Measurements from ENCODE around the gene LMTK2. TPM values are rescaled to one million over a fixed set of nuclear protein-coding genes. Genes with fewer than 3 reads are reported as not detected.

The LMTK2 gene
- total and polyA plus RNA-seq, 2 donors (not counting 1 experiment from before 2014, with no cell fraction given): 4.9 to 13.1 TPM

GRCh38 chr7:98248156-98248555 lies 141.5 kb downstream of the LMTK2 start:
- DNase-seq (no peak), ATAC-seq (ENCODE audit: low read depth) (no peak)
- Mint-ChIP-seq H3K27ac (no peak overlapping the region), H3K9me3 (ENCODE audit: insufficient read depth) (no peaks in the 10 kb centered on the region), H3K4me3 (no peak overlapping the region), H3K27me3 (no peaks in the 10 kb centered on the region), H3K4me1 (peaks cover 31% of the 10 kb centered on the region)
- Histone ChIP-seq H3K9ac (ENCODE audit: low read length) (no peak overlapping the region), H4K20me1 (ENCODE audit: control insufficient read depth, insufficient read depth, low read length, poor library complexity, severe bottlenecking) (peaks cover 53% of the 10 kb centered on the region), H3K27me3 (replicated peaks in 1 of 4; ENCODE audit: control extremely low read depth in 1 of 4, control insufficient read depth in 3 of 4, insufficient read depth in 4 of 4, low read length in 3 of 4) (no peaks in the 10 kb centered on the region), H3K4me2 (replicated peaks; ENCODE audit: low read depth, low read length, poor library complexity, severe bottlenecking) (no peak overlapping the region), H3K9me3 (ENCODE audit: control extremely low read depth in 1 of 3, control insufficient read depth in 2 of 3, insufficient read depth in 1 of 3, low read length in 2 of 3) (no peaks in the 10 kb centered on the region), H2AFZ (ENCODE audit: insufficient read depth, low read depth, low read length, poor library complexity, severe bottlenecking) (no peak overlapping the region), H3K79me2 (ENCODE audit: control insufficient read depth, insufficient read depth, low read length) (peaks cover 67% of the 10 kb centered on the region), H3K27ac (ENCODE audit: low read length in 2 of 2) (no peak overlapping the region), H3K36me3 (replicated peaks in 1 of 2; ENCODE audit: control extremely low read depth in 1 of 2, control insufficient read depth in 1 of 2, extremely low read depth in 1 of 2, insufficient read depth in 2 of 2, low read length in 1 of 2) (peaks cover 0 to 46% of the 10 kb centered on the region in 2 experiments), H3K4me3 (ENCODE audit: control extremely low read depth in 1 of 5, extremely low read depth in 1 of 5, insufficient read depth in 1 of 5, low read depth in 2 of 5, low read length in 4 of 5) (no peak overlapping the region), H3K4me1 (ENCODE audit: control insufficient read depth in 2 of 2, insufficient read depth in 2 of 2, low read length in 2 of 2) (peaks cover 22 to 37% of the 10 kb centered on the region in 2 donors)
- WGBS (ENCODE audit: insufficient coverage): 96% methylated on average over 11 of the region's 12 CpGs
- POLR2A ChIA-PET: no interaction called here
- intact Hi-C loops (cut with micrococcal nuclease): no loop called here
- CTCF ChIA-PET: no interaction called here
- TF ChIP-seq CTCF (IDR thresholded peaks at IDR 0.05) (no peak), EZH2 (IDR thresholded peaks at IDR 0.05; ENCODE audit: borderline replicate concordance, insufficient read depth, low read depth, low read length, poor library complexity, severe bottlenecking) (no peak)

- H3K4me3 ChIP-seq (ENCODE audit: control extremely low read depth in 1 of 5, extremely low read depth in 1 of 5, insufficient read depth in 1 of 5, low read depth in 2 of 5, low read length in 4 of 5): no peak overlapping the region
- H3K9me3 ChIP-seq (ENCODE audit: control extremely low read depth in 1 of 3, control insufficient read depth in 2 of 3, insufficient read depth in 1 of 3, low read length in 2 of 3): no peaks in the 10 kb centered on the region
- no peak overlapping the region for H3K9ac ChIP-seq (ENCODE audit: low read length)
- H3K27ac ChIP-seq (ENCODE audit: low read length in 2 of 2): peak overlapping the region in 1 of 2 donors; percentile 1
- H3K4me3 Mint-ChIP-seq: peak overlapping the region; percentile 47
- H2AFZ ChIP-seq (ENCODE audit: insufficient read depth, low read depth, low read length, poor library complexity, severe bottlenecking): no peak overlapping the region
- peaks cover 44% of the 10 kb centered on the region for H4K20me1 ChIP-seq (ENCODE audit: control insufficient read depth, insufficient read depth, low read length, poor library complexity, severe bottlenecking)
- no peaks in the 10 kb centered on the region for H3K9me3 Mint-ChIP-seq (ENCODE audit: insufficient read depth)
- intact Hi-C loops (cut with micrococcal nuclease): no loop called here
- POLR2A ChIA-PET: no interaction called here
- no peaks in the 10 kb centered on the region for H3K27me3 ChIP-seq (replicated peaks in 1 of 4; ENCODE audit: control extremely low read depth in 1 of 4, control insufficient read depth in 3 of 4, insufficient read depth in 4 of 4, low read length in 3 of 4)
- H3K27me3 Mint-ChIP-seq: no peaks in the 10 kb centered on the region
- H3K4me2 ChIP-seq (replicated peaks; ENCODE audit: low read depth, low read length, poor library complexity, severe bottlenecking): no peak overlapping the region
- TF ChIP-seq CTCF (IDR thresholded peaks at IDR 0.05): no peak
- H3K36me3 ChIP-seq (replicated peaks in 1 of 2; ENCODE audit: control extremely low read depth in 1 of 2, control insufficient read depth in 1 of 2, extremely low read depth in 1 of 2, insufficient read depth in 2 of 2, low read length in 1 of 2): peaks cover 0 to 37% of the 10 kb centered on the region in 2 experiments
- peaks cover 22 to 40% of the 10 kb centered on the region in 2 donors for H3K4me1 ChIP-seq (ENCODE audit: control insufficient read depth in 2 of 2, insufficient read depth in 2 of 2, low read length in 2 of 2)
- CTCF ChIA-PET: interaction anchor here (4.6 kb wide), 1 partner anchor 80 kb away, joined by 17 read pairs; no protein-coding TSS in a partner anchor
- DNase-seq: no peak
- H3K4me1 Mint-ChIP-seq: peaks cover 34% of the 10 kb centered on the region
- peaks cover 72% of the 10 kb centered on the region for H3K79me2 ChIP-seq (ENCODE audit: control insufficient read depth, insufficient read depth, low read length)
- 70% methylated on average over 3 of the region's 6 CpGs for WGBS (ENCODE audit: insufficient coverage)
- H3K27ac Mint-ChIP-seq: peak overlapping the region; percentile 54
- no peak for ATAC-seq (ENCODE audit: low read depth)
Observed at GRCh38 chr7:98249106-98249505, 142.4 kb downstream of the LMTK2 start.

Measured in B cell (primary cell).